Measurements from ENCODE around the gene NKX6-2.
"Not testable (repeated sequence)": the region's sequence is repeated elsewhere in the genome, so short reads cannot be mapped to it uniquely, and the experiment has no call there.

The NKX6-2 gene

DNA sequence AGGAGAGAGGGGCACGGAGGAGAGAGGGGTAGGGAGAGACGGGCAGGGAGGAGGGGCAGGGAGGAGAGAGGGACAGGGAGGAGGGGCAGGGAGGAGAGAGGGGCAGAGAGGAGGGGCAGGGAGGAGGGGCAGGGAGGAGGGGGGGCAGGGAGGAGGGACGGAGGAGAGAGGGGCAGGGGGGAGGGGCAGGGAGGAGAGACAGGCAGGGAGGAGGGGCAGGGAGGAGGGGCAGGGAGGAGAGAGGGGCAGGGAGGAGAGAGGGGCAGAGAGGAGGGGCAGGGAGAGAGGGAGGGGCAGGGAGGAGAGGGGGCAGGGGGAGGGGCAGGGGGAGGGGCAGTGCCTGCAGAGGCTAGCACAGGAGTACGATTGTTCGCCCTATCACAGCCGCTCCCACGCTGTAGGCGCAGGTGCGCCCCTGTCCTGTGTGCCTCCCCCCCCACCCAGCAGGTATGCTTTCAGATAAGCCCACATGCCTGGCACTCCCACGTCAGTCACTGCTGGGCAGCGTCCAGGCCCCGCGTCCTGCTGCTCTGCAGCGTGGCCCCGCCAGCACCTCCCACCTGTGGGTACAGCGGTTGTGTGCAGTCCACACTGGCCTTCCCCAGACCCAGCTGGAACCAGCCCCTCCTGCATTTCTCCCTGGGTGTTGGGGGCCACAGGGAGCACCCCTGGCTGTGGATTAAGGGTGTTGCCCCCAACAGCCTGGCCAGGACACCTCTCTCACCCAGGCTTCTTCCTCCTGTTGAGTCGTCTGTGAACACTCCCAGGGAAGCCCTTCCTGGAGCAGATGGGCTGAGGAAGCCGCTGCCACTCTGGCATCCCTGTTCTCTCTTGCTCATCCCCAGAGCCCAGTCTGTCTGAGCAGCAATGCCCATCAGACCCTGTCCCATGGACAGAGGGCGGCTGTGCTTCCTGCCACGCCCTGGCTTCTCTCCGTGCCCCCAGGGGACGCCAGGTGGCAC, 10.8 kb downstream of the NKX6-2 start:
- Histone ChIP-seq H2BK120ac (ENCODE audit: low read depth, low read length) (no peak overlapping the region), H3K4me3 (ENCODE audit: low read length in 2 of 2) (no peak overlapping the region), H2AK5ac (ENCODE audit: low read depth, low read length) (peak overlapping the region; percentile 86), H3K79me1 (ENCODE audit: low read depth, low read length) (no peaks in the 10 kb centered on the region), H4K91ac (ENCODE audit: low read depth, low read length, poor library complexity) (no peak overlapping the region), H3K4me2 (ENCODE audit: insufficient read depth, low read length, poor library complexity, severe bottlenecking) (no peak overlapping the region), H3K23ac (ENCODE audit: low read depth, low read length, poor library complexity) (no peak overlapping the region), H3K4ac (ENCODE audit: low read length) (no peak overlapping the region), H2BK12ac (ENCODE audit: low read length) (peak overlapping the region; percentile 46), H3K27me3 (ENCODE audit: control insufficient read depth in 3 of 3, insufficient read depth in 3 of 3, low read depth in 1 of 3, low read length in 3 of 3) (peaks cover 0 to under 1% (median 0%) of the 10 kb centered on the region in 3 experiments), H3K36me3 (replicated peaks in 1 of 2; ENCODE audit: control insufficient read depth in 2 of 2, insufficient read depth in 2 of 2, low read length in 2 of 2) (no peaks in the 10 kb centered on the region), H3K18ac (ENCODE audit: low read length) (peak overlapping the region; percentile 70), H4K8ac (ENCODE audit: low read depth, low read length) (no peak overlapping the region), H3K9ac (ENCODE audit: low read depth, low read length, poor library complexity) (no peak overlapping the region), H3K27ac (replicated peaks; ENCODE audit: low read length) (no peak overlapping the region), H2BK15ac (ENCODE audit: low read length) (no peak overlapping the region), H3K14ac (ENCODE audit: low read length) (no peak overlapping the region), H2BK5ac (ENCODE audit: low read length) (no peak overlapping the region), H3K4me1 (ENCODE audit: control insufficient read depth in 2 of 2, insufficient read depth in 1 of 2, low read depth in 1 of 2, low read length in 2 of 2) (peaks cover 0 to 4% of the 10 kb centered on the region in 2 donors), H2AFZ (ENCODE audit: low read length) (no peak overlapping the region), H3K9me3 (replicated peaks in 1 of 2; ENCODE audit: control insufficient read depth in 2 of 2, insufficient read depth in 1 of 2, low read depth in 1 of 2, low read length in 2 of 2) (peaks cover 0 to under 1% of the 10 kb centered on the region in 2 donors)
- no peak for DNase-seq (ENCODE audit: low spot score)
- WGBS, 2 donors (ENCODE audit: extremely low coverage in 2 of 2, insufficient read length in 2 of 2, insufficient replicate concordance in 1 of 2), result no CpG with 5 or more reads among the region's 22 CpGs

DNA sequence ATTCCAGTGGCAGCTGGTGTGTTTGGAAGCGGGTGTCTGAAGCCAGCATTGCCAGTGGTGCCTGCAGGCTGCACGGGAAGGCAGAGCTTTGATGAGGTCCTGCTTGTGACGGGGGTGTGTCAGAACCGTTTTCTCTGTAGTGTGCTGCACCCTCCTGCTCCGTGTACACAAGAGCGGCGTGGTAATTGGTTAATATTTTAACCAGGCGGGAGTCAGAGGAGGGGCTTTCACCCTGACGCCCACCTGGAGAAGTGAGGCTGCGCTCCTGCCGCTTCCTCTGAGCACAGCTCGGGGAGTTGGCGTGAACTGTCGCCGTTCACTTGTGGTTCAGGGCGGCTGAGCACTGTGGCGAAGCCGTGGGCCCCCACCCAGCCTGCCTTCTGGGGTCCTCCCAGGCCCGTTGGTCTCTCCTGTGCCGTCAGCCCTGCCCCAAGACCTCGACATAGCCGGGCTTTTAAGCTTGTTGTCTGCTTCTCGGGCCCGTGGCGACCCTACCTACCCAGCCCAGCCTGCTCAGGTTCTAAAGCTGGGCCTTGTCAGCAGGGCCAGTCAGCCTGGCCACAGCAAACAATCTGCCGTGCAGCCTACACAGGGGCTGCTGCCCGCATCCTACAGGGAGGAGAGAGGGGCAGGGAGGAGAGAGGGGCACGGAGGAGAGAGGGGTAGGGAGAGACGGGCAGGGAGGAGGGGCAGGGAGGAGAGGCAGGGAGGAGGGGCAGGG, 11.6 kb downstream of the NKX6-2 start:
- Histone ChIP-seq H3K79me1 (ENCODE audit: low read depth, low read length) (peaks cover 2% of the 10 kb centered on the region), H3K4ac (ENCODE audit: low read length) (no peak overlapping the region), H2BK15ac (ENCODE audit: low read length) (no peak overlapping the region), H2BK5ac (ENCODE audit: low read length) (no peak overlapping the region), H3K27me3 (ENCODE audit: control insufficient read depth in 3 of 3, insufficient read depth in 3 of 3, low read depth in 1 of 3, low read length in 3 of 3) (no peaks in the 10 kb centered on the region), H2BK12ac (ENCODE audit: low read length) (no peak overlapping the region), H2AK5ac (ENCODE audit: low read depth, low read length) (peak overlapping the region; percentile 75), H2AFZ (ENCODE audit: low read length) (no peak overlapping the region), H2BK120ac (ENCODE audit: low read depth, low read length) (no peak overlapping the region), H3K4me1 (ENCODE audit: control insufficient read depth in 2 of 2, insufficient read depth in 1 of 2, low read depth in 1 of 2, low read length in 2 of 2) (peaks cover 0 to 4% of the 10 kb centered on the region in 2 donors), H3K36me3 (replicated peaks in 1 of 2; ENCODE audit: control insufficient read depth in 2 of 2, insufficient read depth in 2 of 2, low read length in 2 of 2) (peaks cover 0 to 1% of the 10 kb centered on the region in 2 donors), H3K18ac (ENCODE audit: low read length) (peak overlapping the region; percentile 90), H3K14ac (ENCODE audit: low read length) (no peak overlapping the region), H3K9ac (ENCODE audit: low read depth, low read length, poor library complexity) (no peak overlapping the region), H3K4me3 (ENCODE audit: low read length in 2 of 2) (no peak overlapping the region), H4K91ac (ENCODE audit: low read depth, low read length, poor library complexity) (no peak overlapping the region), H3K27ac (replicated peaks; ENCODE audit: low read length) (no peak overlapping the region), H3K4me2 (ENCODE audit: insufficient read depth, low read length, poor library complexity, severe bottlenecking) (no peak overlapping the region), H3K9me3 (replicated peaks in 1 of 2; ENCODE audit: control insufficient read depth in 2 of 2, insufficient read depth in 1 of 2, low read depth in 1 of 2, low read length in 2 of 2) (peaks cover 0 to 2% of the 10 kb centered on the region in 2 donors), H3K23ac (ENCODE audit: low read depth, low read length, poor library complexity) (no peak overlapping the region), H4K8ac (ENCODE audit: low read depth, low read length) (no peak overlapping the region)
- WGBS, 2 donors (ENCODE audit: extremely low coverage in 2 of 2, insufficient read length in 2 of 2, insufficient replicate concordance in 1 of 2), result no CpG with 5 or more reads among the region's 29 CpGs
- no peak for DNase-seq (ENCODE audit: low spot score)

DNA sequence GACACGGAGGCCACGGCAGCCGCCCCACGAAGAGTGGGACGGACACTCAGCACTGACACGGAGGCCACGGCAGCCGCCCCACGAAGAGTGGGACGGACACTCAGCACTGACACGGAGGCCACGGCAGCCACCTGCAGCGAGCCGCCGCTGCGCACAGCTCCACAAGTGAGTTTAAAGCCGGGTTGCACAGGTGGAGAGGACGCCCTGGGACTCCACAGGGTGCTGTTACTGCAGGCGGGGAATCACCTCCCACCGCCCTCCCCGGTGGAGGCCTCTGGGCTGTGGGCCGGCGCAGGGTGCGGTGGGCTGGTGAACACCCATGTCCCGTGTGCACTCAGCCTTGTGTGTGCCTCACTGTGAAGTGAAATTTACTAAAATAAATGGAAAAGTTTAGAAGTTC, 13.1 kb downstream of the NKX6-2 start:
- H3K27me3 ChIP-seq (ENCODE audit: control insufficient read depth in 3 of 3, insufficient read depth in 3 of 3, low read depth in 1 of 3, low read length in 3 of 3); H2BK15ac ChIP-seq (ENCODE audit: low read length); H3K4me1 ChIP-seq (ENCODE audit: control insufficient read depth in 2 of 2, insufficient read depth in 1 of 2, low read depth in 1 of 2, low read length in 2 of 2); DNase-seq (ENCODE audit: low spot score); H4K91ac ChIP-seq (ENCODE audit: low read depth, low read length, poor library complexity); H2BK120ac ChIP-seq (ENCODE audit: low read depth, low read length); H3K79me1 ChIP-seq (ENCODE audit: low read depth, low read length); H3K27ac ChIP-seq (replicated peaks; ENCODE audit: low read length); H2AK5ac ChIP-seq (ENCODE audit: low read depth, low read length); H3K4me2 ChIP-seq (ENCODE audit: insufficient read depth, low read length, poor library complexity, severe bottlenecking); H2BK12ac ChIP-seq (ENCODE audit: low read length); H2BK5ac ChIP-seq (ENCODE audit: low read length); H3K18ac ChIP-seq (ENCODE audit: low read length); H2AFZ ChIP-seq (ENCODE audit: low read length); H3K4me3 ChIP-seq (ENCODE audit: low read length in 2 of 2); H3K36me3 ChIP-seq (replicated peaks in 1 of 2; ENCODE audit: control insufficient read depth in 2 of 2, insufficient read depth in 2 of 2, low read length in 2 of 2); H3K9ac ChIP-seq (ENCODE audit: low read depth, low read length, poor library complexity); H4K8ac ChIP-seq (ENCODE audit: low read depth, low read length); H3K23ac ChIP-seq (ENCODE audit: low read depth, low read length, poor library complexity); H3K4ac ChIP-seq (ENCODE audit: low read length); H3K9me3 ChIP-seq (replicated peaks in 1 of 2; ENCODE audit: control insufficient read depth in 2 of 2, insufficient read depth in 1 of 2, low read depth in 1 of 2, low read length in 2 of 2); H3K14ac ChIP-seq (ENCODE audit: low read length): not testable (repeated sequence)
- WGBS, 2 donors (ENCODE audit: extremely low coverage in 2 of 2, insufficient read length in 2 of 2, insufficient replicate concordance in 1 of 2), result no CpG with 5 or more reads among the region's 25 CpGs

All from neuronal stem cell (in vitro differentiated cells).